HG03103 (cell line): Measurements from ENCODE around the gene FSCN2.
"Not testable (repeated sequence)": the region's sequence is repeated elsewhere in the genome, so short reads cannot be mapped to it uniquely, and the experiment has no call there.

ENCODE experiments used
- ATAC-seq: cut with Tn5 transposase; IDR thresholded peaks from one replicate; pipeline ENCODE4 v1.9.1; 2021; ENCODE audit warnings: low read depth; ENCODE audit not compliant: unreplicated experiment

The FSCN2 gene

GRCh38 chr17:81573794-81574642 lies 45.8 kb downstream of the FSCN2 start:
- ATAC-seq = no peak

- ATAC-seq = no peak
Measured at GRCh38 chr17:81574643-81574956, 46.4 kb downstream of the FSCN2 start.

GRCh38 chr17:81575836-81576235 lies 47.7 kb downstream of the FSCN2 start:
- no peak for ATAC-seq

- no peak for ATAC-seq
Measured at GRCh38 chr17:81576621-81577277, 48.6 kb downstream of the FSCN2 start.

- ATAC-seq = no peak
Measured at GRCh38 chr17:81577278-81578000, 49.3 kb downstream of the FSCN2 start.

- no peak for ATAC-seq
Measured at GRCh38 chr17:81578038-81578441, 49.9 kb downstream of the FSCN2 start.

- no peak for ATAC-seq
Measured at GRCh38 chr17:81578561-81579225, 50.5 kb downstream of the FSCN2 start.

- ATAC-seq = no peak
Measured at GRCh38 chr17:81579298-81579697, 51.1 kb downstream of the FSCN2 start.

- no peak for ATAC-seq
Measured at GRCh38 chr17:81579821-81580321, 51.7 kb downstream of the FSCN2 start.

- no peak for ATAC-seq
Measured at GRCh38 chr17:81580481-81580880, 52.3 kb downstream of the FSCN2 start.

- no peak for ATAC-seq
Measured at GRCh38 chr17:81581758-81582157, 53.6 kb downstream of the FSCN2 start.

- no peak for ATAC-seq
Measured at GRCh38 chr17:81582341-81582740, 54.2 kb downstream of the FSCN2 start.

- no peak for ATAC-seq
Measured at GRCh38 chr17:81582749-81583148, 54.6 kb downstream of the FSCN2 start.

GRCh38 chr17:81583589-81584342 lies 55.6 kb downstream of the FSCN2 start:
- no peak for ATAC-seq

- not testable (repeated sequence) for ATAC-seq
Measured at GRCh38 chr17:81584771-81585170, 56.6 kb downstream of the FSCN2 start.

GRCh38 chr17:81586096-81586495 lies 57.9 kb downstream of the FSCN2 start:
- no peak for ATAC-seq
